Measurements from ENCODE around the gene TBC1D22A.

- TF ChIP-seq RXRA (IDR thresholded peaks at IDR 0.05) = no peak
- no peak for TF ChIP-seq CTCF (IDR thresholded peaks at IDR 0.05; ENCODE audit: low read depth, low read length, missing input control)
- TF ChIP-seq EGR1 (IDR thresholded peaks at IDR 0.05; ENCODE audit: low read depth in 2 of 2) = no peak
- no peak for TF ChIP-seq MAX (IDR thresholded peaks at IDR 0.05)
- TF ChIP-seq RAD21 (IDR thresholded peaks at IDR 0.05) = no peak
- no peak for TF ChIP-seq YY1 (IDR thresholded peaks at IDR 0.05)
- TF ChIP-seq TAF1 (conservative IDR thresholded peaks at IDR 0.05) = no peak
- TF ChIP-seq HNF4G (IDR thresholded peaks at IDR 0.05) = no peak
- no peak for TF ChIP-seq FOXA1 (IDR thresholded peaks at IDR 0.05)
- no peak for TF ChIP-seq NR2F2 (IDR thresholded peaks at IDR 0.05)
- TF ChIP-seq ZBTB33 (IDR thresholded peaks at IDR 0.05) = no peak
- TF ChIP-seq REST (IDR thresholded peaks at IDR 0.05) = no peak
- TF ChIP-seq ATF3 (IDR thresholded peaks at IDR 0.05) = no peak
Observed at GRCh38 chr22:47055073-47055355, 292.6 kb downstream of the TBC1D22A start.
